CD4-positive, CD25-positive, alpha-beta regulatory T cell (primary cell): Measurements from ENCODE around the gene TUFM. TPM values are rescaled to one million over a fixed set of nuclear protein-coding genes. Genes with fewer than 3 reads are reported as not detected.
"Not testable (repeated sequence)": the region's sequence is repeated elsewhere in the genome, so short reads cannot be mapped to it uniquely, and the experiment has no call there.

Experiments used
- ATAC-seq, 2 donors: fragments of 150-1000 bp; cut with Tn5 transposase; one replicate each; pipeline ENCODE4 v1.10.0; 2021; ENCODE audit warnings: low read depth in 2 of 2, moderate number of reproducible peaks in 2 of 2, moderate library complexity in 1 of 2
- DNase-seq, 3 donors: peaks; one replicate each; pipeline versions ENCODE4 v3.0.0 to v3.0.0-alpha.2; 2012 to 2022; ENCODE audit warnings: mixed read lengths in 1 of 3
- H3K27ac ChIP-seq: one replicate; pipeline ENCODE4 v1.7.0; 2013; ENCODE audit warnings: mild to moderate bottlenecking, low read length; ENCODE audit not compliant: insufficient read depth, poor library complexity, severe bottlenecking
- H3K27me3 ChIP-seq: one replicate; pipeline ENCODE4 v1.7.0; 2013; ENCODE audit warnings: low read length; ENCODE audit not compliant: control insufficient read depth, insufficient read depth
- H3K36me3 ChIP-seq: one replicate; pipeline ENCODE4 v1.7.0; 2013; ENCODE audit warnings: mild to moderate bottlenecking, low read length, moderate library complexity; ENCODE audit not compliant: control insufficient read depth, insufficient read depth
- H3K4me1 ChIP-seq: 2 replicates; pipeline ENCODE4 v1.7.0; 2013; ENCODE audit warnings: mild to moderate bottlenecking, low read length; ENCODE audit not compliant: insufficient read depth, control insufficient read depth, poor library complexity, severe bottlenecking
- H3K4me3 ChIP-seq: one replicate; pipeline ENCODE4 v1.7.0; 2013; ENCODE audit warnings: low read depth, mild to moderate bottlenecking, low read length, moderate library complexity
- H3K9me3 ChIP-seq, 2 experiments: 1 replicate in 1 of 2; 2 replicates in 1 of 2; pipeline ENCODE4 v1.7.0; 2013; ENCODE audit warnings: low read length in 2 of 2, mild to moderate bottlenecking in 1 of 2, moderate library complexity in 1 of 2; ENCODE audit not compliant: control insufficient read depth in 2 of 2
- H3K27ac Mint-ChIP-seq, 3 donors: one replicate each; pipeline ENCODE4 v1.8.0; 2020 to 2022; ENCODE audit warnings: mild to moderate bottlenecking in 3 of 3, mixed read lengths in 3 of 3, moderate library complexity in 2 of 3
- H3K27me3 Mint-ChIP-seq: one replicate; pipeline ENCODE4 v1.8.0; 2022; ENCODE audit warnings: mild to moderate bottlenecking, mixed read lengths
- H3K36me3 Mint-ChIP-seq: one replicate; pipeline ENCODE4 v1.8.0; 2020; ENCODE audit warnings: mixed read lengths
- H3K4me1 Mint-ChIP-seq, 4 donors: one replicate each; pipeline ENCODE4 v1.8.0; 2020 to 2022; ENCODE audit warnings: mixed read lengths in 4 of 4, mild to moderate bottlenecking in 1 of 4
- H3K4me3 Mint-ChIP-seq, 4 donors: one replicate each; pipeline ENCODE4 v1.8.0; 2020 to 2022; ENCODE audit warnings: mild to moderate bottlenecking in 4 of 4, mixed read lengths in 4 of 4, moderate library complexity in 3 of 4
- H3K9me3 Mint-ChIP-seq, 7 donors: one replicate each; pipeline ENCODE4 v1.8.0; 2020 to 2022; ENCODE audit warnings: mixed read lengths in 7 of 7, mild to moderate bottlenecking in 3 of 7, moderate library complexity in 2 of 7
- polyA plus RNA-seq, 4 donors: library from polyadenylated mRNA; unstranded; fragments of 300-500 nt; fragmentation: Illumina TruSeq; gene quantifications; one replicate each; pipeline ENCODE4 v1.2.3, GENCODE V29; 2021
- total RNA-seq: library from RNA; stranded (reverse); gene quantifications from one replicate; pipeline ENCODE4 v1.2.3, GENCODE V29; 2022

TUFM gene
- total and polyA plus RNA-seq, 5 donors from 2014 or later, result 98.4 to 165 (median 138) TPM

GRCh38 chr16:28873543-28874201 lies 27.5 kb upstream of the TUFM start:
- Histone ChIP-seq H3K4me3 (no peak overlapping the region), H3K36me3 (peaks cover 31% of the 10 kb centered on the region), H3K27ac (no peak overlapping the region), H3K4me1 (no peaks in the 10 kb centered on the region), H3K9me3 (no peaks in the 10 kb centered on the region), H3K27me3 (no peaks in the 10 kb centered on the region)
- no peaks in the 10 kb centered on the region for H3K27me3 Mint-ChIP-seq
- H3K4me3 Mint-ChIP-seq, result no peak overlapping the region
- H3K27ac Mint-ChIP-seq, result no peak overlapping the region
- DNase-seq, result peak; percentile 36 to 53 (median 45)
- H3K9me3 Mint-ChIP-seq, result no peaks in the 10 kb centered on the region
- ATAC-seq, result peak; percentile 63 to 75
- H3K36me3 Mint-ChIP-seq, result peaks cover 10% of the 10 kb centered on the region
- H3K4me1 Mint-ChIP-seq, result peaks cover 0 to 6% (median 2%) of the 10 kb centered on the region in 4 donors

- Histone ChIP-seq H3K27ac (no peak overlapping the region), H3K4me1 (no peaks in the 10 kb centered on the region), H3K27me3 (no peaks in the 10 kb centered on the region), H3K4me3 (no peak overlapping the region), H3K36me3 (peaks cover 33% of the 10 kb centered on the region), H3K9me3 (no peaks in the 10 kb centered on the region)
- H3K9me3 Mint-ChIP-seq, result no peaks in the 10 kb centered on the region
- no peak overlapping the region for H3K4me3 Mint-ChIP-seq
- H3K4me1 Mint-ChIP-seq, result peaks cover 0 to 5% (median 1%) of the 10 kb centered on the region in 4 donors
- peaks cover 10% of the 10 kb centered on the region for H3K36me3 Mint-ChIP-seq
- no peaks in the 10 kb centered on the region for H3K27me3 Mint-ChIP-seq
- DNase-seq, result no peak
- no peak for ATAC-seq
- no peak overlapping the region for H3K27ac Mint-ChIP-seq
Observed at GRCh38 chr16:28872952-28873351, 26.8 kb upstream of the TUFM start.

- Histone ChIP-seq H3K27me3 (no peaks in the 10 kb centered on the region), H3K4me3 (no peak overlapping the region), H3K9me3 (no peaks in the 10 kb centered on the region), H3K36me3 (peaks cover 43% of the 10 kb centered on the region), H3K27ac (no peak overlapping the region), H3K4me1 (peaks cover 3% of the 10 kb centered on the region)
- DNase-seq (no peak), ATAC-seq (no peak)
- Mint-ChIP-seq H3K9me3 (no peaks in the 10 kb centered on the region), H3K36me3 (peaks cover 15% of the 10 kb centered on the region), H3K4me1 (peaks cover 9 to 29% (median 20%) of the 10 kb centered on the region in 4 donors), H3K27ac (no peak overlapping the region), H3K27me3 (no peaks in the 10 kb centered on the region), H3K4me3 (peak overlapping the region in 1 of 4 donors; percentile 73)
Observed at GRCh38 chr16:28869201-28869600, 23.1 kb upstream of the TUFM start.

GRCh38 chr16:28867646-28868045 lies 21.5 kb upstream of the TUFM start:
- not testable (repeated sequence) for H3K27ac ChIP-seq, H3K4me3 ChIP-seq, H3K9me3 ChIP-seq, DNase-seq, H3K27ac Mint-ChIP-seq, H3K27me3 ChIP-seq, ATAC-seq, H3K27me3 Mint-ChIP-seq, H3K9me3 Mint-ChIP-seq
- Mint-ChIP-seq H3K4me1 (peaks cover 9 to 42% (median 25%) of the 10 kb centered on the region in 4 donors), H3K4me3 (peak overlapping the region in 1 of 4 donors; percentile 74), H3K36me3 (peaks cover 15% of the 10 kb centered on the region)
- peaks cover 43% of the 10 kb centered on the region for H3K36me3 ChIP-seq
- peaks cover 12% of the 10 kb centered on the region for H3K4me1 ChIP-seq

DNA sequence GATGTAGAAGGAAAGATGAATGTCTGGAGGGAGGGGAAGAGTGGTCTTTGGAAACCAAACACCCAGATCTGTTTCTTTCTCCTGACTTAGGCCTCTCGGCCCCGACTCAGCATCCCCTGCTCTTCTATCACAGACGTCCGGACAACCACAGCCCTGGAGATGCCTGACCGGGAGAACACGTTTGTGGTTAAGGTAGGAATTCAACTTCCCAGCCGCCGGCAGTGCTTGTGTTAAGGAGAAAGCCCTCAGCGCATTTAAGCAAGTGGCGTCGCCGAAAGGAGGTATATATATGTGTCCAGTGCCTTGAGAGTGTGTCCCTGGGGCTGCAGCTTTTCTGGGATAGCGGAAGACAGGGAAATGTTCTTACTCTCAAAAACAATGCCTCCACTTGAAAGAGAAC lies 21.1 kb upstream of the TUFM start:
- no peak overlapping the region for H3K27ac ChIP-seq
- H3K9me3 ChIP-seq, result no peaks in the 10 kb centered on the region
- H3K27me3 Mint-ChIP-seq, result no peaks in the 10 kb centered on the region
- H3K27ac Mint-ChIP-seq, result no peak overlapping the region
- no peaks in the 10 kb centered on the region for H3K27me3 ChIP-seq
- no peak for ATAC-seq
- H3K4me1 ChIP-seq, result peaks cover 13% of the 10 kb centered on the region
- H3K4me3 Mint-ChIP-seq, result peak overlapping the region in 2 of 4 donors; percentile 31 to 74
- peaks cover 9 to 43% (median 25%) of the 10 kb centered on the region in 4 donors for H3K4me1 Mint-ChIP-seq
- no peak for DNase-seq
- H3K36me3 ChIP-seq, result peaks cover 43% of the 10 kb centered on the region
- no peak overlapping the region for H3K4me3 ChIP-seq
- no peaks in the 10 kb centered on the region for H3K9me3 Mint-ChIP-seq
- H3K36me3 Mint-ChIP-seq, result peaks cover 15% of the 10 kb centered on the region

GRCh38 chr16:28866454-28866804 lies 20.3 kb upstream of the TUFM start:
- no peak overlapping the region for H3K27ac Mint-ChIP-seq
- peak overlapping the region in 3 of 4 donors; percentile 39 to 73 (median 41) for H3K4me3 Mint-ChIP-seq
- peaks cover 15% of the 10 kb centered on the region for H3K36me3 Mint-ChIP-seq

DNA sequence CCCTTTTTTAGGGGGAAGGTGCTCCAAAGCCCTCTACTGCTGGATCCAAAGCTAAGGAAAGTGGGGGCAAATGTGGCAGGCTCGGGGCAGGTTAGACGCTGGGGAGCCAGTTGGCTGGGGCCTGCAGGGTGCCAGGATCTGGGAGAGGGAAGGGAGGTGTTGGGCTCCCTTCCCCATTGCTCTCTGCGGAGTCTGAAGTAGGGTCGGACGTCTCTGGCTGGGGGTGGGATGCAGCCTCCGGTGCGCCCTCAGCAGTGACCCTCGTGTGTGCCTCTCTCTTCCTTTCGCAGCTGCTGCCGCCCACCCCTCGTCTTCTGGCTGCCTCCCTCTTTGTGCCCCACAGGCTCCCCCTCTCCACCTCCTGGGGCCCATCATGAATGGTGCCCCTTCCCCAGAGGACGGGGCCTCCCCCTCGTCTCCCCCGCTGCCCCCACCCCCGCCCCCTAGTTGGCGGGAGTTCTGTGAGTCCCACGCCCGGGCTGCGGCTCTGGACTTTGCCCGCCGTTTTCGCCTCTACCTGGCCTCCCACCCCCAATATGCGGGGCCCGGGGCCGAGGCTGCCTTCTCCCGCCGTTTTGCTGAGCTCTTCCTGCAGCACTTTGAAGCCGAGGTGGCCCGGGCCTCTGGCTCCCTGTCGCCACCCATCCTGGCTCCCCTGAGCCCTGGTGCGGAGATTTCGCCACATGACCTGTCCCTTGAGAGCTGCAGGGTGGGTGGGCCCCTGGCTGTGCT lies 19.7 kb upstream of the TUFM start:
- H3K36me3 Mint-ChIP-seq, result peaks cover 15% of the 10 kb centered on the region
- no peaks in the 10 kb centered on the region for H3K9me3 ChIP-seq
- peaks cover 9 to 43% (median 25%) of the 10 kb centered on the region in 4 donors for H3K4me1 Mint-ChIP-seq
- H3K27ac ChIP-seq, result peak overlapping the region; percentile 14
- no peaks in the 10 kb centered on the region for H3K27me3 Mint-ChIP-seq
- peaks cover 34% of the 10 kb centered on the region for H3K36me3 ChIP-seq
- H3K9me3 Mint-ChIP-seq, result no peaks in the 10 kb centered on the region
- H3K4me3 Mint-ChIP-seq, result peak overlapping the region in 3 of 4 donors; percentile 35 to 73 (median 41)
- no peaks in the 10 kb centered on the region for H3K27me3 ChIP-seq
- DNase-seq (no peak), ATAC-seq (no peak)
- peaks cover 13% of the 10 kb centered on the region for H3K4me1 ChIP-seq
- no peak overlapping the region for H3K4me3 ChIP-seq
- peak overlapping the region in 2 of 3 donors; percentile 69 to 86 for H3K27ac Mint-ChIP-seq

More at GRCh38 chr16:28866454-28866804, 20.3 kb upstream of the TUFM start:
- DNase-seq (no peak), ATAC-seq (no peak)
- H3K9me3 ChIP-seq, result no peaks in the 10 kb centered on the region
- H3K36me3 ChIP-seq, result peaks cover 36% of the 10 kb centered on the region
- H3K9me3 Mint-ChIP-seq, result no peaks in the 10 kb centered on the region
- H3K4me1 Mint-ChIP-seq, result peaks cover 9 to 43% (median 25%) of the 10 kb centered on the region in 4 donors
- H3K4me3 ChIP-seq, result no peak overlapping the region
- H3K27me3 ChIP-seq, result no peaks in the 10 kb centered on the region
- peaks cover 13% of the 10 kb centered on the region for H3K4me1 ChIP-seq
- H3K27me3 Mint-ChIP-seq, result no peaks in the 10 kb centered on the region
- H3K27ac ChIP-seq, result no peak overlapping the region
